Stimulated activated CD4-positive, alpha-beta T cell treated with anti-CD3 and anti-CD28 coated beads, Interleukin-15, amount 100 ng/mL, for 48 hours (primary cell): ENCODE measurements around the gene HYLS1.
A peak's percentile ranks its signal among the peaks of the same experiment; 100 is the strongest.
"Not testable (repeated sequence)": the region's sequence is repeated elsewhere in the genome, so short reads cannot be mapped to it uniquely, and the experiment has no call there.

Experiments
- DNase-seq, 2 donors: peaks; one replicate each; pipeline ENCODE4 v3.0.0-alpha.2; 2020; ENCODE audit warnings: low read depth in 2 of 2

The HYLS1 gene

DNA sequence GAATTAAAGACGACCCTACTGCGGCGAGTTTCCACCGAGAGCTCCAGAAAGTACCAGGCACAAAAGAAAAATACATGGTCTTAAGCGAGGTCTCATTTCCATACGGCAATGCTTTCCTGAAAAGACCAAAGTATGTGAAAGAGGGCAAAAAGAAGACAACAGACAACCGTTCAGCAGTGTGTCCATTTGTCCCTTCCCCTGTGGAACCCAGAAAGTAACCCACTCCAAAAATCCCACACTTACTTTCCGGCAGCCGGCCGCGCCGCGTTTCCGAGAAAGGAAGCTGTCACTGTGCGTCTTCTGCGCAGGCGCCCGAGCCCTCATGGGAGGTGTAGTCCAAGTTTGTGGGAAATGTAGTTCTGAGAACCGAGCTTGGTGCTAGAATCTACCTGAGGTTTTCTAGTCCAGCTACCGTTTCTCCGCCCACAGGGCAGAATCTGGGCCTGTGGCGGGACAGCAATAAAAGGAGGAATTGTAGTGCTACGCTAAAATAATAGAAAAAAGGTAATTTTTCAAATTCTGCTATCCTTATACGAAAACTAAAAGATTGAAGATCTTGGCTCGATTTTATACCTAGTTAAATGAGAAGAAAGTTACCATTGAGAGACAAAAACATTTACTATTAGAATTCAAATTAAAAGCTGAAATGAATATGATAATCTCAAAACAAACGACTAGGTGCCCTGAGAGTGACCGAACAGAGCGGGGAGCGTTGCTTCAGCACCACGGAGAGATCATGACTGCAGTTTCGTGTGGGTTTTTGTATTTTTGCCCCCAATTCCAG lies 15.7 kb downstream of the HYLS1 start, which contains the start of gene PUS3:
Gene PUS3 (minus strand): TSS at position 280 of the 784 bp plus-strand sequence. CDS start 6,922 bp downstream, outside the sequence.
- DNase-seq = peak; percentile 74 to 87

DNA sequence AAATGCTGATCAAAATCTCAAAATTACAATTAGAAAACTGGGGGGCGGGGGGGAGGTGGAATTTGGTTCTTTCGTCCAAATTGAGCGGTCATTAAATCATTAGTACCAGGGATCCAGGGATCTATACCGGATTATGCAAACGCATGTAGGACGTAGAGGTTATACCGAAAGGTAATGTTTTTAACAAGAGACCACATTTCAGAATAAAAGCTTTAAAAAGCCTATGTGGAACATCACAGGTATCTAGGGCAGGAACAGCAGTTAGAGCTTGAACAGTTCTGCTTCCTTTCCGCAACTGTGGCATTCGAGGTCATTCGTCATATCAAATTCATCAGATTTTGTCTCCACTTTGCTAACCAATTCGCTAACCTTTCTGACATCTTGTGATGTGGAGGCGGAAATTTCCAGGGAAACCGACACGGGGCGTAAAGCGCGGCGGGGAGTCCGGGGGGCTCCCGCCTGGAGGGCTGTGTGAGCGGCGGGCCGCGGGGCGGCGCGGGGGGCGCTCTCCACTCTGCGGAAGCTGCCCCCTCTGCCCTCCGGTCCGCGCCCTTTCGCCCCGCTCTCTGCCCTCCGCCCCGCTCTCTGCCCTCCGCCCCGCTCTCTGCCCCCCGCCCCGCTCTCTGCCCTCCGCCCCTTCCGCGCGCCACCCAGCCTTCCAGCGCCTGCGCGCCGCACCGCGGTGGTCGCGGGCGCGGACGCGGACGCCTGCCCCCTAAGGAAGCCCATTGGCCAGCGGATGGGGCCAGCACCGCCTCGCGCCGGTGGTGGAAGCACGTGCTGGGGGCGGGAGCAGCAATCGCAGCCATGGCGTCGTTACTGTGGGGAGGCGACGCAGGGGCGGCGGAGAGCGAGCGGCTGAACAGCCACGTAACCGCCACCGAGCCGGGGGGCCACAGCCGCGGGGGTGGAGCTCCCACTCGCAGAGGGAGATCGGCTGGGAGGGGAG lies 16.5 kb downstream of the HYLS1 start, which contains the start of gene DDX25:
Gene DDX25 (plus strand): TSS at position 798 of the 949 bp plus-strand sequence. CDS start 10 bp downstream, at position 808.
- DNase-seq = no peak

- no peak for DNase-seq
These were observed 17.2 kb downstream of the HYLS1 start for GRCh38 chr11:125904678-125905077.

- DNase-seq = no peak
These were observed 22.9 kb downstream of the HYLS1 start for GRCh38 chr11:125910226-125910849.

- DNase-seq = not testable (repeated sequence)
These were observed 27.1 kb downstream of the HYLS1 start for GRCh38 chr11:125914601-125915000.

GRCh38 chr11:125916683-125917347 lies 29.3 kb downstream of the HYLS1 start:
- DNase-seq = no peak

DNA sequence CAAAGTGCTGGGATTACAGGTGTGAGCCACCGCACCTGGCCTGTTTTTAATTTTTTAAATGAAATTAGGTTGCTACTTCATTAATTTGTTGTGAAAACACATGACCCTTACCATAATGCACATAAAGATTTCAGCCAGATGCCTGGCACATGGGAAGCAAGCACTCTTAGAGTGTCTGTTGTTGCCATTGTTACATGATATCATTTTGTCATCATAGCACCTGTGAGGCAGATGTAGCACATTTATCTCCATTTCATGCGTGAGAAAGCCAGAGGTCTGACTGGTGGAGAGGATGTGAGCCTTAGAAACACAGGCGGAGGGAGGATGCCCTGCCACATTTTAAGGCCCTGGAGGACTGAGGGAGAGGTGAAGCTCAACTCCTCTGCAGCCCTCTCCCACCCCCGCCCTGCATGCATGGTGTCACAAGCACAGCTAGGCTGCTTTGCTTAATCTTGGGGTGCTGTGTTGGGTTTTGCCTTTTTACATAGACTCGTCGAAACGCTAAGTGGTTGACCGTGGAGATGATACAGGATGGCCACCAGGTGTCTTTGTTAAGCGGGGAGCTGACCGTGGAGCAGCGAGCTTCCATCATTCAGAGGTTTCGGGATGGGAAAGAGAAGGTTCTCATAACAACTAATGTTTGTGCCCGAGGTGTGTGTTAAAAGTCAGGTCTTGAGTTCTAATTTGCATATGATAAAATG lies 30.8 kb downstream of the HYLS1 start:
- DNase-seq = no peak

DNA sequence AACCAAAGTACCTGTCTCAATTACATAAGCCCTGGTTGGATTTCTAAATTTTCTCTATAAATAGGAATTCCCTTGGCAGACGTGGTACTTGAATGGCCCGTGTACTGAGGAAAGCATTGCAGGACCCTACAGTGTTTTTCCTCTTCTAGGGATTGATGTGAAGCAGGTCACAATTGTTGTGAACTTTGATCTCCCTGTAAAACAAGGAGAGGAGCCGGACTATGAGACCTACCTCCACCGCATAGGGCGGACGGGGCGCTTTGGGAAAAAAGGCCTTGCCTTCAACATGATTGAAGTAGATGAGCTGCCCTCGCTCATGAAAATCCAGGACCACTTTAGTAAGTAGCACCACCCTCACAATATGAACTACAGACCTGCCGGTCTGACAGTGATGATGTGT lies 33.6 kb downstream of the HYLS1 start:
- no peak for DNase-seq

DNA sequence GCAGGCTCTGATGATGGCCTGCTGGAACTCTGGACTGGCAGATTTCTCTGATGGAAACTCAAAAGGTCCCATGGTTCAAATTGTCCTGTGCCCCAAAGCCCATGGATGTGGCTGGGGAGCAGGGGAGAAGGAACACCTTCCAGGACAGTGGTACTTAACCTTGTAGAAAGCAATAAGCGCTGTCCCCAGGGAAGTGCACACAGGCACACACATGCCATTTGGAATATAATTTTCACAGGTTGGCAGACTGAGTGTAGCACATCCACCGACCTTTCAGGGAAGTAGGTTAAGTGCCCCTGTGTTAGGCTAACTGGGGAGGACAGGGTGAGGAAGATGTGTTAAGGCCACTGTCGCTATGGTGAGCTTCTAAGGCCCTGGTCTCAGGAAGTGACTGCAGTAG lies 34.7 kb downstream of the HYLS1 start:
- DNase-seq = no peak

DNA sequence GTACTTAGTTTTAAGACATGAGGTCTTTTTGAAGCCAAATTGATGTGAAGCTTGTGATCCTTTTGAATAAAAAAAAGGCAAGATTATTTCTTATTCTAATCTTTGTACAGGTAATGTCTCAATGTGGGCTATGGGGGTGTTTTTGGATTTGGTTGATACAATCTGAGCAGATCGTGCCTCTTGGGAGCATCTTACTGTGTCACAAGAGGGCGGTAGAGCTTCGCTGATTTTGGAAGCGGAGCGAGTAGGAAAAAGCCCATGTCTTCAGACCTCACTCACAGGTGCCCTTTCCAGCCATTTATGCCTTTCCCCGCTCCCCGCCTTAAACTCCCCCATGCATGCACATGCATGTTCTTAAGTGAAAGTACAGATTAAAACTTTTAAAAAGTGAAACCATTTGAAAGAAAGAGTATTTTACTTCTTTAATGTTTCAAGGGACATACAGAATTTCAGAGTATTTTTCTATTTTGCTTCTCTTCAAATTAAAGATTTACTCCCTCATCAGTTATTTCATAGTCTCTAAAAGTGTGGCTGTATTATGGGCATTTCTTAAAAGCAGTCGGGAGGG lies 35.6 kb downstream of the HYLS1 start:
- DNase-seq = peak in 1 of 2 donors; percentile 45

- DNase-seq = no peak
These were observed 36.2 kb downstream of the HYLS1 start for GRCh38 chr11:125923633-125924032.

GRCh38 chr11:125924384-125925007 lies 37.0 kb downstream of the HYLS1 start:
- no peak for DNase-seq

DNA sequence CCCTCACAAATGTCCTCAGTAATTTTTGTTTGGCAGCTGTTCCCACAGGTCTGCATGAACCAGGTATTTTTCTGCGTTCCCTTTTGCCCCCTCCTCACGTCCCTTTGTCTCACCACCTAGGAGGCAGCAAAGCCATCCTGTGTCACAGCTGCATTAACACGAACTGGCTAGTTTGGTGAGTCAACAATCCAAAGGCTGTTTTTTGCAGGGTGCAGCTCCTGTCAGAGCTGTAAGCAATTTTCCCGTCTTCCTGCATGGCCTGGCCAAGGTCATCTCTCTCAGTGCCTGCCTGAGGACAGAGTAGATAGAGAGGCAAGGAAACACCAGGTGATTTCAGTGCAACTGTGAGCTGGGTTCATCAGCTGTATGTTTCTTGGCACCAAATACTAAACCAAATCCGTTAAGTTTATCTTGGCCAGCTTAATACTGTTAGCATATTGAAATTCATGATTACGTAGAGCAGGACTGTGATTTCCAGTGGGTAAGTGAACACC lies 37.8 kb downstream of the HYLS1 start:
- DNase-seq = no peak

GRCh38 chr11:125925804-125926203 lies 38.3 kb downstream of the HYLS1 start:
- no peak for DNase-seq

- DNase-seq = no peak
These were observed 39.2 kb downstream of the HYLS1 start for GRCh38 chr11:125926682-125927081.

DNA sequence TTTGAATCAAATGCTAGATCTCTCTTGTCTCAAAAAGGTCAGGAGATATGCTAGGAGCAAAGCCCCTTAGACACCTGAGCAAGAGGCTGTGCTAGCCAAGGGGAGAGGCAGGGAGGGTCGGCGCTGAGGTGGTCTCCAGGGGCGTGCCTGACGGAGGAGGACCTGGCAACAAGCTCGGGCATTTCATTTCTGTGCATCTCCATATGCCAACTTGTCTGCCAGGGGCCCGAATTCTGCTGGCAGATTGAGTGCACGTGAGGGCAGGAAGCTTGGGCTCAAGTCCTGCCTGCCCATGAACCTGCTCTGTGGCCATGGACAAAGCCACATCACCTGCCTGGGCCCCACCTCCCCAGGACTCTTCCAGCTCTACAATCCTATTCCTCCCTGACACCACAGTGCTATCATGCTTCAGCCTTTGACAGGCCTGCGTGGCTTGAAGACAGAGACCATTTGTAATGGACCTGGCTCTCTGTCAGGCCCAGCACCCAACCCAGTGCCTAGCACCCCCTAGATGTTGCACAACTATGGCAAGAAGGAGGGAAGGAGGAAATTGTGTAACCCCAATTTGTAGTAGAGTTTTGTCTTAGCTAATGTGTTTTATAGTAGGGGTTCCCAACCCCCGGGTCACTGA lies 42.1 kb downstream of the HYLS1 start:
- no peak for DNase-seq

DNA sequence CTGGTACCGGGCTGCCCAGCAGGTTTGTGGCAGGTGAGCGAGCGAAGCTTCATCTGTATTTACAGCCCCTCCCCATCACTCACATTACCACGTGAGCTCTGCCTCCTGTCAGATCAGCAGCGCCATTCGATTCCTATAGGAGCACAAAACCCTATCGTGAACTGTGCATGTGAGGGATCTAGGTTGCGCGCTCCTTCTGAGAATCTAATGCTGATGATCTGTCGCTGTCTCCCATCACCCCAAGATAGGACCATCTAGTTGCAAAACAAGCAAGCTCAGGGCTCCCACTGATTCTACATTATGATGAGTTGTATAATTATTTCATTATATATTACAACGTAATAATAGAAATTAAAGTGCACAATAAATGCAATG lies 42.6 kb downstream of the HYLS1 start:
- no peak for DNase-seq

DNA sequence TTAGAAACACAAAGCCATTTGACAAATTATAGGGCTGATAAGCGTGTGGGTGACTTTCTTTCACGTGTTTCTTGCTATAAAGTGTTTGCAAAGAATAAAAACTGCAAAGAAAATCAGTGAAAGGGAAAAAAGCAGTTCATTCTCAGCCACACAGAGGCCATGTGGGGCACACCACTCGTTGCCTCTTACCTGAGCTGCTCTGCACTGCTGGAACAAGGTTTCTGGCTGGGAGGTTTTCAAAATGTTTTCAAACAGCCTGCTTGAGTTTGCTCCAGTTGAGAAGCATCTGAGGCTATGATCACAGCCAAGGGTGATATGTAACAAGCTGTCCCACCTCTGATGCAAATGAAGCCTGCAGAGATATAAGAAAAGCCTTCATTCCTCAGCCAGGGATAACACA lies 43.6 kb downstream of the HYLS1 start:
- DNase-seq = no peak

- no peak for DNase-seq
These were observed 44.2 kb downstream of the HYLS1 start for GRCh38 chr11:125931668-125932067.
